ENCODE measurements around the gene NCAM2.

NCAM2 gene

GRCh38 chr21:20999659-21000058 lies 1.4 kb downstream of the NCAM2 start:
- no peak overlapping the region for H3K4me3 ChIP-seq (ENCODE audit: low read length)
- peaks cover 6% of the 10 kb centered on the region for H3K4me1 ChIP-seq (ENCODE audit: control insufficient read depth, low read depth, low read length)
- no peak overlapping the region for H3K9ac ChIP-seq (ENCODE audit: low read length)
- no peaks in the 10 kb centered on the region for H3K36me3 ChIP-seq (ENCODE audit: control insufficient read depth, low read depth, low read length)
- H3K27me3 ChIP-seq (ENCODE audit: control insufficient read depth, insufficient read depth, low read length) = peaks cover 32% of the 10 kb centered on the region
- H3K27ac ChIP-seq (ENCODE audit: low read length) = no peak overlapping the region
- no peaks in the 10 kb centered on the region for H3K9me3 ChIP-seq (ENCODE audit: control insufficient read depth, low read depth, low read length)

- H3K9me3 ChIP-seq (ENCODE audit: control insufficient read depth, low read depth, low read length) = no peaks in the 10 kb centered on the region
- H3K4me3 ChIP-seq (ENCODE audit: low read length) = no peak overlapping the region
- H3K27me3 ChIP-seq (ENCODE audit: control insufficient read depth, insufficient read depth, low read length) = peaks cover 32% of the 10 kb centered on the region
- H3K27ac ChIP-seq (ENCODE audit: low read length) = no peak overlapping the region
- H3K36me3 ChIP-seq (ENCODE audit: control insufficient read depth, low read depth, low read length) = no peaks in the 10 kb centered on the region
- H3K9ac ChIP-seq (ENCODE audit: low read length) = no peak overlapping the region
- H3K4me1 ChIP-seq (ENCODE audit: control insufficient read depth, low read depth, low read length) = peaks cover 6% of the 10 kb centered on the region
These were observed 2.5 kb downstream of the NCAM2 start for GRCh38 chr21:21000591-21001175.

GRCh38 chr21:21001591-21002100 lies 3.4 kb downstream of the NCAM2 start:
- H3K36me3 ChIP-seq (ENCODE audit: control insufficient read depth, low read depth, low read length) = no peaks in the 10 kb centered on the region
- no peak overlapping the region for H3K4me3 ChIP-seq (ENCODE audit: low read length)
- H3K4me1 ChIP-seq (ENCODE audit: control insufficient read depth, low read depth, low read length) = peaks cover 6% of the 10 kb centered on the region
- no peak overlapping the region for H3K27ac ChIP-seq (ENCODE audit: low read length)
- H3K9ac ChIP-seq (ENCODE audit: low read length) = no peak overlapping the region
- H3K9me3 ChIP-seq (ENCODE audit: control insufficient read depth, low read depth, low read length) = no peaks in the 10 kb centered on the region
- peaks cover 25% of the 10 kb centered on the region for H3K27me3 ChIP-seq (ENCODE audit: control insufficient read depth, insufficient read depth, low read length)

- Histone ChIP-seq H3K27me3 (ENCODE audit: control insufficient read depth, insufficient read depth, low read length) (peaks cover 20% of the 10 kb centered on the region), H3K4me1 (ENCODE audit: control insufficient read depth, low read depth, low read length) (peaks cover 6% of the 10 kb centered on the region), H3K9ac (ENCODE audit: low read length) (no peak overlapping the region), H3K36me3 (ENCODE audit: control insufficient read depth, low read depth, low read length) (no peaks in the 10 kb centered on the region), H3K27ac (ENCODE audit: low read length) (no peak overlapping the region), H3K9me3 (ENCODE audit: control insufficient read depth, low read depth, low read length) (no peaks in the 10 kb centered on the region), H3K4me3 (ENCODE audit: low read length) (no peak overlapping the region)
These were observed 3.9 kb downstream of the NCAM2 start for GRCh38 chr21:21002153-21002552.

- Histone ChIP-seq H3K36me3 (ENCODE audit: control insufficient read depth, low read depth, low read length) (no peaks in the 10 kb centered on the region), H3K4me3 (ENCODE audit: low read length) (no peak overlapping the region), H3K27me3 (ENCODE audit: control insufficient read depth, insufficient read depth, low read length) (peaks cover 8% of the 10 kb centered on the region), H3K4me1 (ENCODE audit: control insufficient read depth, low read depth, low read length) (peaks cover 4% of the 10 kb centered on the region), H3K9ac (ENCODE audit: low read length) (no peak overlapping the region), H3K9me3 (ENCODE audit: control insufficient read depth, low read depth, low read length) (no peaks in the 10 kb centered on the region), H3K27ac (ENCODE audit: low read length) (no peak overlapping the region)
These were observed 5.5 kb downstream of the NCAM2 start for GRCh38 chr21:21003701-21004100.

GRCh38 chr21:21007606-21008005 lies 9.4 kb downstream of the NCAM2 start:
- Histone ChIP-seq H3K4me1 (ENCODE audit: control insufficient read depth, low read depth, low read length) (peaks cover 15% of the 10 kb centered on the region), H3K27ac (ENCODE audit: low read length) (no peak overlapping the region), H3K27me3 (ENCODE audit: control insufficient read depth, insufficient read depth, low read length) (no peaks in the 10 kb centered on the region), H3K36me3 (ENCODE audit: control insufficient read depth, low read depth, low read length) (no peaks in the 10 kb centered on the region), H3K4me3 (ENCODE audit: low read length) (no peak overlapping the region), H3K9me3 (ENCODE audit: control insufficient read depth, low read depth, low read length) (no peaks in the 10 kb centered on the region), H3K9ac (ENCODE audit: low read length) (no peak overlapping the region)

GRCh38 chr21:21010228-21010627 lies 12.0 kb downstream of the NCAM2 start:
- Histone ChIP-seq H3K4me1 (ENCODE audit: control insufficient read depth, low read depth, low read length) (peaks cover 15% of the 10 kb centered on the region), H3K27me3 (ENCODE audit: control insufficient read depth, insufficient read depth, low read length) (no peaks in the 10 kb centered on the region), H3K9ac (ENCODE audit: low read length) (no peak overlapping the region), H3K36me3 (ENCODE audit: control insufficient read depth, low read depth, low read length) (no peaks in the 10 kb centered on the region), H3K27ac (ENCODE audit: low read length) (no peak overlapping the region), H3K9me3 (ENCODE audit: control insufficient read depth, low read depth, low read length) (no peaks in the 10 kb centered on the region), H3K4me3 (ENCODE audit: low read length) (peak overlapping the region; percentile 28)

GRCh38 chr21:21010698-21011097 lies 12.5 kb downstream of the NCAM2 start:
- H3K27me3 ChIP-seq (ENCODE audit: control insufficient read depth, insufficient read depth, low read length) = no peaks in the 10 kb centered on the region
- peak overlapping the region; percentile 28 for H3K4me3 ChIP-seq (ENCODE audit: low read length)
- H3K9ac ChIP-seq (ENCODE audit: low read length) = no peak overlapping the region
- H3K4me1 ChIP-seq (ENCODE audit: control insufficient read depth, low read depth, low read length) = peaks cover 15% of the 10 kb centered on the region
- H3K36me3 ChIP-seq (ENCODE audit: control insufficient read depth, low read depth, low read length) = no peaks in the 10 kb centered on the region
- no peaks in the 10 kb centered on the region for H3K9me3 ChIP-seq (ENCODE audit: control insufficient read depth, low read depth, low read length)
- H3K27ac ChIP-seq (ENCODE audit: low read length) = no peak overlapping the region

GRCh38 chr21:21018821-21019220 lies 20.6 kb downstream of the NCAM2 start:
- Histone ChIP-seq H3K9ac (ENCODE audit: low read length) (no peak overlapping the region), H3K36me3 (ENCODE audit: control insufficient read depth, low read depth, low read length) (no peaks in the 10 kb centered on the region), H3K9me3 (ENCODE audit: control insufficient read depth, low read depth, low read length) (no peaks in the 10 kb centered on the region), H3K4me3 (ENCODE audit: low read length) (no peak overlapping the region), H3K4me1 (ENCODE audit: control insufficient read depth, low read depth, low read length) (peaks cover 7% of the 10 kb centered on the region), H3K27ac (ENCODE audit: low read length) (no peak overlapping the region), H3K27me3 (ENCODE audit: control insufficient read depth, insufficient read depth, low read length) (no peaks in the 10 kb centered on the region)

- H3K4me3 ChIP-seq (ENCODE audit: low read length) = no peak overlapping the region
- H3K4me1 ChIP-seq (ENCODE audit: control insufficient read depth, low read depth, low read length) = peaks cover 7% of the 10 kb centered on the region
- no peaks in the 10 kb centered on the region for H3K9me3 ChIP-seq (ENCODE audit: control insufficient read depth, low read depth, low read length)
- H3K36me3 ChIP-seq (ENCODE audit: control insufficient read depth, low read depth, low read length) = no peaks in the 10 kb centered on the region
- H3K9ac ChIP-seq (ENCODE audit: low read length) = no peak overlapping the region
- no peaks in the 10 kb centered on the region for H3K27me3 ChIP-seq (ENCODE audit: control insufficient read depth, insufficient read depth, low read length)
- H3K27ac ChIP-seq (ENCODE audit: low read length) = no peak overlapping the region
These were observed 21.5 kb downstream of the NCAM2 start for GRCh38 chr21:21019681-21020080.

- H3K27me3 ChIP-seq (ENCODE audit: control insufficient read depth, insufficient read depth, low read length) = no peaks in the 10 kb centered on the region
- H3K9ac ChIP-seq (ENCODE audit: low read length) = no peak overlapping the region
- H3K4me3 ChIP-seq (ENCODE audit: low read length) = no peak overlapping the region
- no peak overlapping the region for H3K27ac ChIP-seq (ENCODE audit: low read length)
- no peaks in the 10 kb centered on the region for H3K9me3 ChIP-seq (ENCODE audit: control insufficient read depth, low read depth, low read length)
- H3K36me3 ChIP-seq (ENCODE audit: control insufficient read depth, low read depth, low read length) = no peaks in the 10 kb centered on the region
- peaks cover 12% of the 10 kb centered on the region for H3K4me1 ChIP-seq (ENCODE audit: control insufficient read depth, low read depth, low read length)
These were observed 27.5 kb downstream of the NCAM2 start for GRCh38 chr21:21025742-21026141.

GRCh38 chr21:21028275-21028820 lies 30.1 kb downstream of the NCAM2 start:
- H3K36me3 ChIP-seq (ENCODE audit: control insufficient read depth, low read depth, low read length) = no peaks in the 10 kb centered on the region
- no peak overlapping the region for H3K9ac ChIP-seq (ENCODE audit: low read length)
- H3K27me3 ChIP-seq (ENCODE audit: control insufficient read depth, insufficient read depth, low read length) = no peaks in the 10 kb centered on the region
- no peaks in the 10 kb centered on the region for H3K9me3 ChIP-seq (ENCODE audit: control insufficient read depth, low read depth, low read length)
- H3K4me3 ChIP-seq (ENCODE audit: low read length) = no peak overlapping the region
- peaks cover 5% of the 10 kb centered on the region for H3K4me1 ChIP-seq (ENCODE audit: control insufficient read depth, low read depth, low read length)
- no peak overlapping the region for H3K27ac ChIP-seq (ENCODE audit: low read length)
